Upper lobe of left lung (tissue), 6 donors: ENCODE results near the gene PPP6R2. TPM values are rescaled to one million over a fixed set of nuclear protein-coding genes. Genes with fewer than 3 reads are reported as not detected.

ENCODE experiments used
- ATAC-seq, 2 donors: fragments of 200-7000 bp; cut with Tn5 transposase; one replicate each; pipeline ENCODE4 v1.9.1; 2022; ENCODE audit warnings: mild to moderate bottlenecking in 2 of 2, moderate library complexity in 2 of 2; ENCODE audit not compliant: low FRiP score in 2 of 2
- DNase-seq, 2 donors: peaks; one replicate each; pipeline ENCODE4 v3.0.0-alpha.2; 2019 to 2020
- H3K27ac ChIP-seq, 4 donors: fragments of 200-600 bp; sonication (generic); one replicate each; pipeline ENCODE4 v1.5.1; 2016 to 2019
- H3K27me3 ChIP-seq, 4 donors: fragments of 200-600 bp; sonication (generic); one replicate each; pipeline ENCODE4 v1.5.1; 2017 to 2019
- H3K36me3 ChIP-seq, 4 donors: fragments of 200-600 bp; sonication (generic); one replicate each; pipeline ENCODE4 v1.5.1; 2016 to 2019
- H3K4me1 ChIP-seq, 4 donors: fragments of 200-600 bp; sonication (generic); one replicate each; pipeline ENCODE4 v1.5.1; 2018 to 2019
- H3K4me3 ChIP-seq, 4 donors: fragments of 200-600 bp; sonication (generic); one replicate each; pipeline ENCODE4 v1.5.1; 2017 to 2019; ENCODE audit warnings: mild to moderate bottlenecking in 2 of 4, moderate library complexity in 1 of 4
- H3K9me3 ChIP-seq, 4 donors: fragments of 200-600 bp; sonication (generic); one replicate each; pipeline ENCODE4 v1.5.1; 2018 to 2019
- EP300 ChIP-seq, 4 donors: sonication (generic); formaldehyde crosslinking; IDR thresholded peaks; one replicate each; pipeline ENCODE4 v1.5.1; 2017; ENCODE audit warnings: antibody characterized with exemption in 4 of 4, control low read depth in 2 of 4
- POLR2A ChIP-seq, 4 donors: fragments of 450-650 bp; IDR thresholded peaks; one replicate each; pipeline ENCODE4 v1.5.1; 2016 to 2017; ENCODE audit warnings: antibody characterized with exemption in 4 of 4, mild to moderate bottlenecking in 2 of 4
- POLR2AphosphoS5 ChIP-seq, 2 donors: sonication (generic); formaldehyde crosslinking; IDR thresholded peaks; one replicate each; pipeline ENCODE4 v1.5.1; 2017; ENCODE audit warnings: antibody characterized with exemption in 2 of 2
- WGBS, 2 donors: methylation state at CpG; one replicate each; pipeline ENCODE4 v1.1.5; 2017 to 2018; 5-methylcytosine and 5-hydroxymethylcytosine counted together
- total RNA-seq, 6 donors: library from RNA; depleted of rRNA in 4 of 6; stranded (reverse); fragments of >200 nt in 4 of 6; gene quantifications; one replicate each; pipeline versions ENCODE4 v1.1.0 to v1.2.1, GENCODE V29; 2016 to 2021
- TF ChIP-seq, protein P1 (sequence below), 6 experiments: fragments of 450-650 bp in 4 of 6; fragments of 200-600 bp in 2 of 6; sonication (generic) in 2 of 6; IDR thresholded peaks; one replicate each; pipeline ENCODE4 v1.5.1; 2016 to 2019; ENCODE audit warnings: antibody characterized with exemption in 6 of 6
- donor health status: DM: no; HTN: no; CAD: no; lungs with moderate emphysema.
- donor health status: DM: no; HTN: yes; CAD: no; lungs with severe emphysema.

PPP6R2 gene
- total RNA-seq, 6 donors from 2014 or later = 53.0 to 264 (median 63.8) TPM

DNA sequence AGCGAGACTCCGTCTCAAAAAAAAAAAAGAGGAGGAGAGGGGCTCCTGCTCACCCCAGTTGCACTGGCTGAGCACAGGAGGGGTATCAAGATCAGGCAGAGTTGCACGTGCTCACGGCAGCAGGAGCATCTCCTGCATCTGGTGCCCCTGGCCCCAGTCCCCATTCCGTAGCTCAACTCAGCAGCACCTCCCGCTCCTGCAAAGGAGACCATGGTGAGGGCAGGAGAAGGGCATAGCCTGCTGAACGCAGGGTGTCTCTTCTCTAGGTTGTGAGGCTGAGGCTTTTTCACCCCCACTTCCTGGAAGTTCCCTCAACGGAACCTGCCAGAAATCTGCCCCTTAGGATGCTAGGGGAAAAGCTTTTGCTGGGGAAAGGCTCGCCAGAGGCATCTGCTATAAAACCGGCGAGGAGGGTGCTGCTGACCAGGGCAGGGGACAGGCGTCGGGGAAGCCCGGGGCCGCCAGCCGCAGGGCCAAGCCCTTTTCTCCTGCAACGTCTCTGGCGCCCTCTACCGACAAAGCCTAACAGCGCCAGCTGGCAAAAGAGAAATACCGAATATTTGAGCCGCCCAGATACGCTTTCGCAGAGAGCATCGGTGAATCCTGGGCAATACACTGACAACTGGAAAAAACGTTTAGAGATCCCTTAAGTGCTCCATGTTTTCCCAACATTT lies 1.0 kb upstream of the PPP6R2 start:
- Histone ChIP-seq H3K4me3 (peak overlapping the region; percentile 14 to 98 (median 94)), H3K9me3 (no peaks in the 10 kb centered on the region), H3K36me3 (no peaks in the 10 kb centered on the region), H3K4me1 (peaks cover 11 to 24% (median 20%) of the 10 kb centered on the region in 4 donors), H3K27me3 (no peaks in the 10 kb centered on the region), H3K27ac (peak overlapping the region; percentile 85 to 96 (median 86))
- WGBS, 2 donors = 15 to 21% methylated on average over 18 to 22 of the region's 26 CpGs
- ATAC-seq (peak; percentile 90 to 94), DNase-seq (peak; percentile 90 to 91)
- TF ChIP-seq, protein P1, sequence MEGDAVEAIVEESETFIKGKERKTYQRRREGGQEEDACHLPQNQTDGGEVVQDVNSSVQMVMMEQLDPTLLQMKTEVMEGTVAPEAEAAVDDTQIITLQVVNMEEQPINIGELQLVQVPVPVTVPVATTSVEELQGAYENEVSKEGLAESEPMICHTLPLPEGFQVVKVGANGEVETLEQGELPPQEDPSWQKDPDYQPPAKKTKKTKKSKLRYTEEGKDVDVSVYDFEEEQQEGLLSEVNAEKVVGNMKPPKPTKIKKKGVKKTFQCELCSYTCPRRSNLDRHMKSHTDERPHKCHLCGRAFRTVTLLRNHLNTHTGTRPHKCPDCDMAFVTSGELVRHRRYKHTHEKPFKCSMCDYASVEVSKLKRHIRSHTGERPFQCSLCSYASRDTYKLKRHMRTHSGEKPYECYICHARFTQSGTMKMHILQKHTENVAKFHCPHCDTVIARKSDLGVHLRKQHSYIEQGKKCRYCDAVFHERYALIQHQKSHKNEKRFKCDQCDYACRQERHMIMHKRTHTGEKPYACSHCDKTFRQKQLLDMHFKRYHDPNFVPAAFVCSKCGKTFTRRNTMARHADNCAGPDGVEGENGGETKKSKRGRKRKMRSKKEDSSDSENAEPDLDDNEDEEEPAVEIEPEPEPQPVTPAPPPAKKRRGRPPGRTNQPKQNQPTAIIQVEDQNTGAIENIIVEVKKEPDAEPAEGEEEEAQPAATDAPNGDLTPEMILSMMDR (IDR thresholded peaks at IDR 0.05) = peak; percentile 92 to 96 (median 94)
- TF ChIP-seq EP300 (IDR thresholded peaks at IDR 0.05) (no peak), POLR2A (IDR thresholded peaks at IDR 0.05) (no peak), POLR2AphosphoS5 (IDR thresholded peaks at IDR 0.05) (no peak)

DNA sequence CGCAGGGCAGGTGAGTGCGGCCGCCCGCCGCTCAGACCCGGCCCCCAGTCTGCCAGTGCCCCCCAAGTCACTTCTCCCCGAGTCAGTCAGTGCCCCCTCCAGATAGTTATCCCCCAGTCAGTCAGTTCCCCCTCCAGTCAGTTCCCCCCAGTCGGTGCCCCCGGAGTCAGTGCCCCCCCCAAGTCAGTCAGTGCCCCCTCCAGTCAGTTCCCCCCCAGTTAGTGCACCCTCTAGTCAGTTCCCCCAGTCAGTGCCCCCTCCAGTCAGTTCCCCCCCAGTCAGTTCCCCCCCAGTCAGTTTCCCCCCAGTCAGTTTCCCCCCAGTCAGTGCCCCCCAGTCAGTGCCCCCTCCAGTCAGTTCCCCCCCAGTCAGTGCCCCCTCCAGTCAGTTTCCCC lies 411 bp downstream of the PPP6R2 start:
- DNase-seq = no peak
- no peak for TF ChIP-seq POLR2A (IDR thresholded peaks at IDR 0.05)
- peaks cover 0 to 2% (median 0%) of the 10 kb centered on the region in 4 donors for H3K36me3 ChIP-seq
- H3K4me3 ChIP-seq = peak overlapping the region; percentile 82 to 98 (median 94)
- no peaks in the 10 kb centered on the region for H3K27me3 ChIP-seq
- H3K9me3 ChIP-seq = no peaks in the 10 kb centered on the region
- H3K4me1 ChIP-seq = peaks cover 11 to 33% (median 21%) of the 10 kb centered on the region in 4 donors
- H3K27ac ChIP-seq = peak overlapping the region; percentile 85 to 96 (median 86)
- WGBS, 2 donors = 0% methylated on average over 6 of the region's 9 CpGs; no CpG with 5 or more reads in 1 of the 2 donors
- ATAC-seq = no peak

DNA sequence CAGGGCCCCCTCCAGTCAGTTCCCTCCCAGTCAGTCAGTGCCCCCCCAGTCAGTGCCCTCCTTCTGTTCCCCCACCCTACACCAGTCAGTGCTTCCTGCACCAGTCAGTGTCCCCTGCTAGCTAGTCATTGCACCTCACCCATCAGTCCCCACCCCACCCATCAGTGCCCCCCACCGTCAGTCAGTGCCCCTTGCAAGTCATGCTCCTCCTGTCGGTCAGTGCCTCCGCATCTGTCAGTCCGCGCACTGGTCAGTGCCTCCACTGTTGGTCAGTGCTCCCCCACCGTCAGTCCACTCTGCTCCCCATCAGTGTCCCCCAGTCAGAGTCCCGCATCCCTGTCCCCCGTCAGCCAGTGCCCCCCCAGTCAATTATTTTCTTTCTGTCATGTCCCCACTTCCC lies 3.3 kb downstream of the PPP6R2 start:
- Histone ChIP-seq H3K27me3 (no peaks in the 10 kb centered on the region), H3K36me3 (peaks cover 0 to 5% (median 1%) of the 10 kb centered on the region in 4 donors), H3K9me3 (no peaks in the 10 kb centered on the region), H3K4me3 (no peak overlapping the region), H3K4me1 (peaks cover 11 to 33% (median 21%) of the 10 kb centered on the region in 4 donors), H3K27ac (peak overlapping the region in 1 of 4 donors; percentile 5)
- ATAC-seq (no peak), DNase-seq (no peak)
- TF ChIP-seq EP300 (IDR thresholded peaks at IDR 0.05) (no peak), POLR2AphosphoS5 (IDR thresholded peaks at IDR 0.05) (no peak), POLR2A (IDR thresholded peaks at IDR 0.05) (no peak)
- TF ChIP-seq, protein P1 (IDR thresholded peaks at IDR 0.05) = no peak
- 81% methylated on average over 6 to 8 of the region's 8 CpGs for WGBS, 2 donors

DNA sequence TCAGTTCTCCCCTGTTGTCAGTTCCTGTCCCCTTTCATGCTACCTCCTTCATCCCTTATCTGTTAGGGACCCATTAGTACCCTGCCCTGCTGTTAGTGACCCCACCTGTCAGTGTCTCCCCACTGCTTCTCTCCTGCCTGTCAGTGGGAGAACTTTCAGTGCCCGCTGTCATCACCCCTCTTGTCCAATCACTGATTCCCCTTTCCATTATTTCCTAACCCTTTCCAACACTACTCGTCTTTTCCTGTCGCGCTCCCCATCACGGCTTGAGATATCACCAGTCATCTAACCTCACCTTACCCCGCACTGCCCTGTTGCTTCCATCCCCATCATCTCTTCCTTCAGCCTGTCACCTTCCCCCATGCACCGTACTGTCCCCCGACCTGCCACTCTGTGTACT lies 4.0 kb downstream of the PPP6R2 start:
- Histone ChIP-seq H3K36me3 (peaks cover 0 to 9% (median 5%) of the 10 kb centered on the region in 4 donors), H3K4me1 (peaks cover 8 to 29% (median 17%) of the 10 kb centered on the region in 4 donors), H3K4me3 (no peak overlapping the region), H3K27ac (no peak overlapping the region), H3K27me3 (no peaks in the 10 kb centered on the region), H3K9me3 (no peaks in the 10 kb centered on the region)
- 81 to 86% methylated on average over 8 of the region's 8 CpGs for WGBS, 2 donors
- TF ChIP-seq EP300 (IDR thresholded peaks at IDR 0.05) = no peak
- TF ChIP-seq, protein P1 (IDR thresholded peaks at IDR 0.05) = no peak
- TF ChIP-seq POLR2AphosphoS5 (IDR thresholded peaks at IDR 0.05) = no peak
- no peak for TF ChIP-seq POLR2A (IDR thresholded peaks at IDR 0.05)
- DNase-seq (no peak), ATAC-seq (no peak)

DNA sequence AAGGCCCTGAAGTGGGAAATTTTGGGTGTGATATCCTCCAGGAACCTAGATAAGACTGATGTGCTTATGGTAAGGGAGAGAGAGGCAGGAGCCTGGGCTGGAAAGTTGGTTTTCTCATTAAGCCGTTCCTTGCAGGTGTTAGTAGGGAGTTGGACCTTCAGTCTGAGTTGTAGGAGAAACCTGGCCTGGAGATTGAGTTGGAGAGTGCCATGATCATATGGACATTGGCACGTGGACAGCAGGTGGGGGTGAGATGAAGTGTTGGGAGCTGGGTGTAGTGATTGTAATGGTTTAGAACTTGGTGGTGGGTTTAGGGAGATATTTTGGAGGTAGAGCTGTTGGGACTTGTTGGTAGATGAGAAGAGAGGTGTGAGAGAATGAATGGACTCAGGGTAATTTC lies 4.9 kb downstream of the PPP6R2 start:
- Histone ChIP-seq H3K9me3 (no peaks in the 10 kb centered on the region), H3K4me3 (no peak overlapping the region), H3K27me3 (no peaks in the 10 kb centered on the region), H3K4me1 (peaks cover 4 to 20% (median 9%) of the 10 kb centered on the region in 4 donors), H3K27ac (no peak overlapping the region), H3K36me3 (peaks cover 0 to 18% (median 10%) of the 10 kb centered on the region in 4 donors)
- ATAC-seq (no peak), DNase-seq (no peak)
- no peak for TF ChIP-seq POLR2A (IDR thresholded peaks at IDR 0.05)
- TF ChIP-seq EP300 (IDR thresholded peaks at IDR 0.05) = no peak
- no peak for TF ChIP-seq POLR2AphosphoS5 (IDR thresholded peaks at IDR 0.05)
- TF ChIP-seq, protein P1 (IDR thresholded peaks at IDR 0.05) = no peak
- WGBS, 2 donors = 68 to 74% methylated on average over 2 of the region's 2 CpGs
